ENCODE data around the gene KRT74.
A peak's percentile ranks its signal among the peaks of the same experiment; 100 is the strongest.

KRT74 gene

GRCh38 chr12:52539083-52539820 lies 34.4 kb downstream of the KRT74 start:
- peak; percentile 68 for DNase-seq (ENCODE audit: low read depth, low spot score)

DNA sequence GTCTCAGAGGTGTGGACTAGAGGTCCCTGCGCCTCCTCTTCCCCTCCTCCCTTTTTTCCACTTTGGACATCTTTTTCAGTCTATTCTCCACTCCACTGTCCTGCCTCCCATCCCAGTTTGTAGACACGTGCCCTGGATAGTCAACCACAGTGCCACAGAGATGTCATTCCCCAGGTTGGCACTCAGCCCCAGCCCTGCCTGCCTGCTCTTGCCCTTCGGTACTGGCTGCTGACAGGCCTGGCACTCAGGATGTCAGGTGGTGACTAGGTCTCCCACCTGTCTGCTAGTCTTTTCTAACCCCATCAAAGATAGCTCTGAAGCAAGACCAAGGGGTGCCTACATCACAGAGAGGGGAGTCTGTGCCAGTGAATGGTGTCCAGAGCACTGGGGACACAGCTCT lies 36.5 kb downstream of the KRT74 start:
- no peak for DNase-seq (ENCODE audit: low read depth, low spot score)

- no peak for DNase-seq (ENCODE audit: low read depth, low spot score)
These were observed 38.1 kb downstream of the KRT74 start for GRCh38 chr12:52535574-52535973.

GRCh38 chr12:52534482-52534881 lies 39.2 kb downstream of the KRT74 start:
- no peak for DNase-seq (ENCODE audit: low read depth, low spot score)

DNA sequence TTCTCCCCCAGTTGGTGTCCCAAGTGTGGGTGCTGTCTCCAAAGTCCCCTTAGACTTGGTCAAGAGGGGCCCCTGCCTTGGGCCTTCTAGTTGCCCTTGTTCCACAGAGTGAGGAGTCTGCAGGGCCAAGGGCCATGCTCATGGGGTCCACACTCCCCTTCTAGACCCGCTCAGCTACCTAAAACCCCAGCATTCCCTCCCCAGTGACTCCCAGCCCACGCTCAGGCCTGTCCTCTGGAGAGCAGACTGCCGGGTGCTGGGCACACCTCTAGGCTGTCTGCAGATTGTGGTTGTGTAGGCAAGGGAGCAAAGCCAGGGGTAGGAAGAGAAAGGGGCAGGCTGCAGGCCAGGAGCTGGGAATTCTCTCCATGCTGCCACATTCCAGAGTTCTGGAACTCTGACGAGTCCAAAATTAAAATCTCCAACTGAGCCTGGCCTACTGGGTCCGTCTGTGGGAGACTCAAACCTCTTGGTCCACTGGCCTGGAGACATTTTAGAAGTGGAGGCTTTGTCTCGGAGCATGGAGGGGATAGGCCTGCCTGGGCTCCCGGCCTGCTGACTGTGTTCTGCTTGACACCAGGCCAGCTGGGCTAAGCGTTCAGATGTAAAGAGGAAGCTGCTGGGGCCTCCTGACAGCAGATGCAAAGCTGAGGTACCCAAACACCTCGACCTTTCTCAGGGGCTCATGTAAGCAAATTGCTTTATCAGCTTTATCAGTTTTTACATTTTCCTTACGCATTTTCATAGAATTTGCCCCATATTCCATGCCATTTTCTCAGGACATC lies 39.8 kb downstream of the KRT74 start:
- no peak for DNase-seq (ENCODE audit: low read depth, low spot score)

- no peak for DNase-seq (ENCODE audit: low read depth, low spot score)
These were observed 41.0 kb downstream of the KRT74 start for GRCh38 chr12:52532636-52533035.

DNA sequence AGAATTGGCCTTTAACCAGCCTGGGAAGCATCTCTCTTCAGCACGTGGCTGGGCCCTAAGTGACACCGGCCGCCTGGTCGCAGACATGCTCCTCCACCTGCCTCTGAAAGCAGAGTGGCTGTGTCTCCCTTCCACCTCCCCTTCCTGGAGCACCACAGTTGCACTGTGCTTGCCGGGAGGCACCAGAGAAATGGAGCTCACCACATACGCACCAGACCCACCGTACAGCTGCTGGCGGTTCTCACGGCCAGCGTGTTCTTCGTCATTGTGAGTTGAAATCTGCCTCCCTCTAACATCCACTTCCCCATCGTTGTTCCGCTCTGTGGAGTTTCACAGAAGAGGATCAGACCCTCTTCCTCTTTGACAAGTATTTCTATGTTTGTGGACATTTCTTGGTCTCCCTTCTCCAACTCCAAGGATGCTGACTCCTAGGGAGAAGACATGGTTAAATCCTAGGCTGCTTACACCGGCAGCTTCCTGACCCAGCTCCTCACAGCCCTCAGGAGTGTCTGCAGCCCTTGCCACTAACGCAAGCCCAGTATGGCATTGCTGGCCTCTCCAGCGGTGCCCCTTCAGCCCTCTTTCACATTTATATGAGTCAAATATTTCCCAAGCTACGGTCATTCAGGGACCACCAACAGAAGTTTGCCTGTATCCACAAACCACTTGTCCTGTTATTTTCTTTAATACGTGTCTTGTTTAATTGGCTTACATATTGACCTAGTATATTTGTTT lies 41.9 kb downstream of the KRT74 start:
- DNase-seq (ENCODE audit: low read depth, low spot score): no peak

DNA sequence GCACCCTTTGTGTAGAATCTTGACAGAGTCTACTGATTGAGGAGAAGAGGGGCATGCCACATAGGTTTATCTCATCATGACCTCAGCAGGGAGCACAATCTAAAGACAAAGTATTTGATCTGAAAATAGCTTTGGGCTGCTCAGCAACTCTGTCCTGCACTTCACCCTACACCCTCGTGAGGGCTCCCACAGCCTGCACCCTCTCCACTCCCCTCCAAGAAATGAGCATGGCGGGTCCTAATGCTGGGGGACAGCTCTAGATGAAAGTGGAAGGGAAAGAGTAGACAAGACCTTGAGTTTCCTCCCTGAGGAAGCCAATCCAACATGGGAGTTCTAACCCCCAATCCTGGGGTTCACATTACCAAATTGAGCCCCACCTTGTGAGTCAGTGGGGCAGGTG lies 42.7 kb downstream of the KRT74 start:
- no peak for DNase-seq (ENCODE audit: low read depth, low spot score)

GRCh38 chr12:52530366-52530765 lies 43.3 kb downstream of the KRT74 start:
- DNase-seq (ENCODE audit: low read depth, low spot score): no peak

DNA sequence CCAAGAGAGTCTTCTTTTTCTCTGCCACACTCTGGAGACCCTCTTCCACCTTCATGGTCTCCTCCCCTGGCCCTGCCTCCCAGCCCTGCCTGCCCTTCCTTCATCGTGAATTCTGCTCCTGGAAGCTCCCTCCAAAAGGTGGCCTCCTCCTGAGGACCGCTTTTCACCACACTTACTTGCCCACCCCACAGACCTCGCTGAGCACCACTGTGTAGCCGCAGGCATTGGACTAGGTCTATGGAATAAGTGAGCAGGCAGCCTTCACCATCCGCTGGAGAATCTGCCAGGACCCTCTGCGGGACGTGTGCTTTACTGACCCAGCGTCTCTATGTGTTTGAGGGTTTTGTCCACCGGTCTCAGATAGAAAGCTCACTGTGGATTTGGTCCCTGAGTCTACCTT lies 43.8 kb downstream of the KRT74 start:
- DNase-seq (ENCODE audit: low read depth, low spot score): no peak

DNA sequence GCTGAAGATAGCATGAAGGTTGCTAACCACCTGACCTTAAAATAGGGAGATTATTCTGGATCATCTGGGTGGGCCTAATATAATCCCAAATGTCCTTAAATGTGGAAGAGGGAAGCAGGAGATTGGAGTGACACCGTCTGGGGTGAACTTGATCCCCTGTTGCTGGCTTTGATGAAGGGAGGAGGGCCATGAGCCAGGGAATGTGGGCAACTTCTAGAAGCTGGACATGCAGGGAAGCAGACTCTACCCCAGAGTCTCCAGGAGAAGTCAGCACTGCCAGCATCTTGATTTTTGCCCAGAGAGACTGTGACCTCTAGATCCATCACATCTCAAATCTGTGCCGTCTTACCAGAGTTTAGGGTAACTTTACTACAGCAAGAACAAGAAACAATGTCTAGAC lies 44.2 kb downstream of the KRT74 start:
- DNase-seq (ENCODE audit: low read depth, low spot score): no peak

DNA sequence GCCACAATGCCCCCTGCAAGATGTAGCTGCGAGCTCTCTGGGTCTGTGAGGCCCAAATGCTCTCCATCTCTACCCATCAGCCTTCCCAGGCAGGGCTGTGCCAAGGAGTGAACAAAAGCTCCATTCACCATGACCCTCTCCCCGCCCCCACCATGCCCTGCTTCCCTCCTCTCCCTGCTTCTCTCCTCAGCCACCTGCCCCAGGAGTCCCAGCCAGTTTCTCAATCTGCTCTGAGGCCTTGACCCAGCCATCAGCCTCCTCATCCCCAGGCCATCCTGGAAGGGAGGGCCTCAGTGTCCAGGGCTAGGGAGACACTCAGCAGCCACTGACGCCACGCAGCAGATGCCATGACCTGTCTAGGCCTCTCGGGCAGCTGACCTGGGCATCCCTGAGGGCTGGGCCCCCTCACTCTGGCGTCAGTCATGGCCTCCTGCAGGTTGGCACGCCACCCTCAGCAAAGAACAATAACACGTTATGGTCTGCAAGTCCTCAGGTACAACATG lies 45.0 kb downstream of the KRT74 start:
- DNase-seq (ENCODE audit: low read depth, low spot score): no peak

- no peak for DNase-seq (ENCODE audit: low read depth, low spot score)
These were observed 46.4 kb downstream of the KRT74 start for GRCh38 chr12:52527121-52527800.

DNA sequence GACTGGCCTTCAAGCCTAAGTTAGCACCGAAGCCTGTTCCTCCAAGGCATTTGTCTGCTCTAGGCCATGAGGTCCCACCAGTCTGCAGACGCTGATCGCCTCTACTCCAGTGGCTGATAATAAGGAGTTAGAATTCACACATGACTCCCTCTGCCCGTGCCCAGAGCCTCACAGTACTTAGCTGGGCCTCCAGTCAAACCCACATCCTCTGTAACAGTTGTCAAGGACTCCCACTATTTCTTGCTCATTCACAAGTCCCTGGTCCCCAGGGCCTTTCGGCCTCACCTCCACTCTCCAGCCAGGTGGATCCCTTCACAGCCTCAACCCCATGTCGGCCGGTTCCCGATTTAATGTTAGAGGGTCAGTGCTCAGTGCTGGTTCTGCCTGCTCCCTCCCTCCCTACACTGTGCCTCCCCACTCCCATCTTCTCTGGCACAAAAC lies 47.1 kb downstream of the KRT74 start:
- DNase-seq (ENCODE audit: low read depth, low spot score): no peak

DNA sequence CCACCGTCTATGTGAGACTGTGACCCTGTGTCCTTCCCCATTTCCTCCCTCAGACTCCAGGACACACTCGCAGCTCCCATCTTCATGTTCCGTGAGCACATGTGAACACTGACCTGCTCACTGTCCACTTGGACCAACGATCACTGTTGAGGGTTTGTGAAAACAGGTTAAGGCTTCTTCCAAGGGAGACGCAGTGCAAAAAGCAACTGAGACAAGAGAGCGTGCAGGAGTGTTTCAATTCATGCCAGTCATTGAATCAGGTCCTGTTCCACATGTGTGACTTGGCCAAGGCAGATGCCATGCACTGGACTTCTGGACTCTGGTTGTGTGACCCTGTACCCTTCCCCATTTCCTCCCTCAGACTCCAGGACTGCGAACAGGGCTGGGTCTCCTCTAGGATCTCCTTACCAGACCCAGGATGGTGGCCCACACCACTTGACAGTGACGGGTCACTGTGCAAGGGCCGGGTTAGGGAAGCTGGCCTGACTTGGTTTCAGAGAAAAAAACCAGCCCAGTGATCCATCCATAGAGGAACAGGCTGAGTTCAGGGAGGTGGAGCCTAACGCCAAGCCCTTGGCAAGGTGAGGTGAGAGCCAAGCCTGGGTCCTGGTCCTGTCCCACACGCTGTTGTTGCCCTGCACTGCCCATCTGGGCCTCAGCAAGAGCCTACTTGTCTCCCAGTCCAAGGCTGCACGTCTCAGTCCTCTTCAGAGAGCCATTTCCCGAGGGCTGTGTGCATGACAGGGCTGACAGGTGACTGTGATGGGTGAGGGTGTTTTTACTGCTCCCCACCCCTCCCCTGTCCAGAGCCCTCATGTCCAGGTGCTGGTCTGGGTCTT lies 47.8 kb downstream of the KRT74 start:
- DNase-seq (ENCODE audit: low read depth, low spot score): no peak

DNA sequence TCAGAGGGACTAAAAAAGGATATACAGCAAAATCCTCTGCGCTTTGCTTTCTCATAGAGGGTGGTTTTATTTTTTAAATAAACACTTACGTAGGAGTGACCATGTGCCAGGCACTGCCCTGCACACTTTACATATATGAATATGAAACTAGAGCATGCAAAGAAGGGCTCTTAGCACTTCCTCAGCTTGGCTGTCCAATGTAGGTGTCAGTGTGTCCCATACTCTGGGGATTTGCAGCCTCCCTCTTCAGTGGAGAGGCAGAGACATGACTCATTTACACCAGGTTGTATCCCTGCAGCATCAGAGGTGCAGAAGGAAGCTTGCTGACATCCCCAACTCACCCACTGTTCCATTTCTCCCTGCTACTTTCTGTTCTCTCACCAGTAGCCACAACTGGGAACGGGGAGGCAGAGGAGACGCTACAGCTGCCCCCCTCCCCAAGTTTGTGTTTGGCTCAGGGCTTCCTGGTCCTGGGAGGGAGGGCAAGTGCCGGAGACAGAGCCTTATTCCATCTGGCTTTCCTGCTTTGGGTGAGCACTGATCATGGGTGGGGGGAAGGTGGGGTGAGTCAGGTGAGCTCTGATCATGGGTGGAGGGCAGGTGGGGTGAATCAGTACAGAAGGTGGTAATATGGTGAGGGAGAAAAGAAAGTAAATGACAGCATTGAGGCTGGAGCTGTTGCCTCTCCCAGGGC lies 48.6 kb downstream of the KRT74 start:
- DNase-seq (ENCODE audit: low read depth, low spot score): no peak

DNA sequence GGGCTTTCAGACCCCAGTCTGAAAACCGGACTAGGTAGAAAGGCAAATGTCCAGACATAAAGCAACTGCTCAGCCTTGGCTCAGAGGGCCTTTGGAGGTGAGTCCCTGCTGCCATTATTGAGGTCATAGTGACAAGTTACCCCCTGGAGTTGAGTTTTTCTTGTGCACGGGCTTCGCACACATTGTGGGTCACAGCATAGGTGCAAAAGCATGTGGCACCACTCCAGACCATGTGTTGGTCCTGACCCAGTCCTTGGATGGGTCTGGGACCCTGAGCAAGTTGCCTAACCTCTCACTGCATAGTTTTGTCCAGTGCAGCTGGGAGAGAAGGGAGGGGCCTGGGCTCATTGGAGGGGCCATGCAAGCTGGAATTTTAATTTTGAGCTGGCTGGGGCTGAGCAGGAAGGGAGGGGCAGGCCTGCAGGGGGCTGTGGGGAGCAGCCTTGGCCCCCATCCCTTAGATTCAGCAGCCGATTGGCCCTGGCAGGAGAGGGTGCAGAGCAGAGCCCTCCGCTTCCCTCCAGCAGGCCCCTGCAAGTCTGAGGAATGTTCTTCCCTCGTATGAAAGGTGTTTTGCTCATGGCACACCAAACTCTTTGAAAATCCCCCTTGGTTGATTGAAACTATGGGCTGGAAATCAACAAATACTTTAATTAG lies 49.3 kb downstream of the KRT74 start:
- DNase-seq (ENCODE audit: low read depth, low spot score): no peak

- DNase-seq (ENCODE audit: low read depth, low spot score): no peak
These were observed 49.8 kb downstream of the KRT74 start for GRCh38 chr12:52523824-52524223.

DNA sequence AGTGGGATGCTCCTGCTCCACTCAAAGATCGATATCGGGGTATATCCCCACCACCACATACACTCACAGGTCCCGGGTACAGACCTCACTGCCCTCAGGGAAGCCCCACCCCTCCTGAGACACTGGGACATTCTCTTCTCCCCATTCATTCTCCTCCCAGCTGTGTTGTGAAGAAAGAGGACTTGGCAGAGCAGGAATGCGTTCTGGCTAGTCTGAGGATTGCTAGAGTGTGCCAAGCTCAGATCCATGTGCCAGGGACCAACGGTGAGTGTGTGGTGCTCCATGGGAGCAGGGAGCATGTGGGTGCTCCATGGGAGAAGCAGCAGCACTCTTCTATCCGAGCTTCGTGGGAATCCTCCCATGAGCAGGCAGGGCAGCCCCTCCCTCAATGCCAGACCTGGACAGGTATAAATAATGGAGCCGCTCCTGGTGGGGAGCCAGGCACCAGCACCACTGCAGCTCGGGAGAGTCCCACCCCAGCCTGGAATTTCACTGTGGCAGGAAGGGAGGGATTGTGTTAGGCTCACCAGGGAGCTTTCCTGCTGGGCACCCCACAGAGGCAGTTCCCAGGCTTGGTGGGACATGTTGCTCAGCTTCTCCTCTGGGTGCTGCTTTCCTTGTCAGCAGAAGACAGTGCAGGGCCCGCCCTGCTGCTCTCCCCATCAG lies 51.2 kb downstream of the KRT74 start:
- DNase-seq (ENCODE audit: low read depth, low spot score): peak; percentile 35

Measured in astrocyte of the hippocampus (primary cell).